GM21528 (cell line): ENCODE results near the gene TSTD2.

Source experiments
- ATAC-seq: cut with Tn5 transposase; IDR thresholded peaks from one replicate; pipeline ENCODE4 v1.9.1; 2021; ENCODE audit warnings: mild to moderate bottlenecking, moderate library complexity; ENCODE audit not compliant: unreplicated experiment, low FRiP score

TSTD2 gene

GRCh38 chr9:97632985-97633858, at the start of gene TSTD2, which contains the start of gene NCBP1:
TSTD2 (minus strand) TSS chr9:97633368; CDS start chr9:97627562, 5,806 bp downstream.
NCBP1 (plus strand) TSS chr9:97633821; CDS start chr9:97633882, 61 bp downstream.
- peak; percentile 86 for ATAC-seq

GRCh38 chr9:97682242-97682641, 49.1 kb upstream of the TSTD2 start:
- no peak for ATAC-seq

DNA sequence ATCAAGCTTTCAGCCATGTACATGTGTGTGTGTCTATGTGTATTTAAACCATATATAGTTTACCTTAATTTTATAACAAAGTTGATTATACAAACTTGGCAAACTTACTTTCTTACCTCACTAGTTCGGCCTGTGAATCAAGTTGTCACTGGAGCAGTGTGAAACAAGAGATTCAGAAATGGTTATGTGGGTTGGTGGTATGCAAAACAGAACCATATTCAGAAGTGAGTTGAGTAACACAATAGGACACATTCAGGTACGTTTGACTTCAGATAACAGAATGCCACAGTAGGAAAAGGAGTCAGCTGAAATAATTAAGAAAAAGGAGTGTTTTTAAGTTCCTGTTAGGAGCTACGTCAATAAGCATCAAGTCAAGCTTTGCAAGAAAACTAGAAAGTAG, 42.5 kb upstream of the TSTD2 start:
- ATAC-seq = no peak

DNA sequence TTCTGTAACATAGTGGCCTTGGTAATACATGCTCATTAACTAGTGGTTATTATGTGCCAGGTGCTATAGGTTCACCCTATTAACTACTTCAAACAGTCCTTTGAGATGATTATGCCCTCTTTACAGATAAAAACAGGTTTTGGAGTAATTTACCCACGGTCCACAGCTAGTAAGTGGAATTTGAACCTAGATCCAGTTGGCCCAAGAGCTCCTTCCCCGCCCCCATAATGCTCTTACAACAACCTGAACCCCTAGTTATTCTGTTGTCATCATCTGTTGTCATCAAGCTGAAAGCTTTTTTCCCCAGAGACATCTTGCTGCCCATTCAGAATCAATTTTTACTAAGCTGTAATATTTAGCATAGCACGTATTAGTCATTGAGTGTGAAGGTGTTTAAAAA, 40.8 kb upstream of the TSTD2 start:
- no peak for ATAC-seq

GRCh38 chr9:97672403-97672802, 39.2 kb upstream of the TSTD2 start:
- no peak for ATAC-seq

DNA sequence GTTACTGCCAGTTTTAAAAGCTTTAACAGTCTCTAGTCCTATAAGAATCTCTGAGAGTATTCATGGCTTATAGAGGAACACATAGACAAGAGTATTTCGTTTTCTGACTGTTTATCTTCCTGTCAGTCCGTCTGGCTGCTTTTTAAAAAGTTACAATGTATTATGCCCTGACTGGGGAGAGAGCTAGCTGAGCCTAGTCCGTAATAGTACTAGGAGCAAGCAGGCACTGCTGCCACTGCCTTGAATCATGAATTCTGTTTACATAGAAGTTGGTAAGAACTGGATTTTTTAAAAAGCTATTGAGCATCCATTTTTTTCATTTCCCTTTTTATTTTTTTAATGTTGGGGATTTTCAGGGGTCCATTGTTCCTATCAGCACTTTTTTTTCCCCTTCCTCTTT, 37.4 kb upstream of the TSTD2 start:
- ATAC-seq = no peak

DNA sequence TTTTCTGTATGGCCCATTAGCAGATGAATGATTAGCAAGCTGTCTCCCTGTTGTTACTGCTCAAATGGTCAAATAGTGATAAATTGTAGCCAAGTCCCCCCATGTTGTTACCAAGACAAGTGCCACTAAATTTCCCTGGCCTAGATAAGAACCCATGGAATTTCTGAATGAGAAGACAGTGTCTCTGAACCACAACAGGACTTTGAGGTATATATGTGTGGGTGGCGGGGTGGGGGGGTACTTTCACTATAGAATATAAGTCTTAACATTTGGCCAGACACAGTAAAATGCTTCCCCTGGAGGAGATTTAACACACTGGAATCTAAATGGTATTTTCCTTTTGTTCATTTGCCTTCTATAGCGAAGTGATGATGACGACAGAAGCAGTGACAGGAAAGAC, 35.3 kb upstream of the TSTD2 start:
- ATAC-seq = no peak

DNA sequence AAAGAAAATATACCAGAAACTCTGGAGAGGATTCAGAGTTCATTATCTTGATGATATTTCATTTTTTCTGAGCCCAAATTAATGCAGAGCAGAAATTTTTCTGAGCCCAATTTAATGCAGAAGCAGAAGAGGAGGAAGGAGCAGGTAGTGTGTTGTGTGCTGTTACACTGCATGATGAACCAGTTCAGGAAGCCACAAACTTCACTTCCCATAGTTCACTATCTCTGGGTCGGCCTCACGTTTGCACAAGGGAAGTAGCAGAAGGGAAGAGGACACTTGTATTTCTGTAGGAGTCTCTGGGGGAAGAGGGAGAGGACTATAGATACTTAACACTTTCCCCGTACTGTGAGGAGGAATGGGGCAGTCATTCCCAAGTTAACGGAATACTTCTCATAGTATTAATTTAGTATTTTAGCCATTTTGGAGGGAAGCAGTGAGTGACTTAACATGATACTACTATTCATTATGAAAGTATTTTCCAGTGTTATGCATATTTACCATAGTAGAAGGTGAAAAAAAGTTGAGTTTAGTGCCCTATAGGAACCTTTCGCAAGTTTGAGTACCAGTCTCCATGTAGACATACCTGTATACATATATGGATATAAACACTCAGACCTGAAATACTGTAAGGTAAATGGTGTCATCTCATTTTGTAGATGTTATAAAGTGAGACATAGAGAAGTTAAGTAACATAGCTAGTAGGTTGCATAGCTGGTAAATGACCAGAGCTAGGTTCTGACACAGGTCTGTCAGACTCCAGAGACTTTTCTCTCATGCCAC, 33.9 kb upstream of the TSTD2 start:
- no peak for ATAC-seq

- ATAC-seq = no peak
Measured at GRCh38 chr9:97665742-97666141, 32.6 kb upstream of the TSTD2 start.

GRCh38 chr9:97660847-97661246, 27.7 kb upstream of the TSTD2 start:
- ATAC-seq = no peak

- no peak for ATAC-seq
Measured at GRCh38 chr9:97660340-97660739, 27.2 kb upstream of the TSTD2 start.

GRCh38 chr9:97659771-97660170, 26.6 kb upstream of the TSTD2 start:
- no peak for ATAC-seq

- no peak for ATAC-seq
Measured at GRCh38 chr9:97658707-97659106, 25.5 kb upstream of the TSTD2 start.

DNA sequence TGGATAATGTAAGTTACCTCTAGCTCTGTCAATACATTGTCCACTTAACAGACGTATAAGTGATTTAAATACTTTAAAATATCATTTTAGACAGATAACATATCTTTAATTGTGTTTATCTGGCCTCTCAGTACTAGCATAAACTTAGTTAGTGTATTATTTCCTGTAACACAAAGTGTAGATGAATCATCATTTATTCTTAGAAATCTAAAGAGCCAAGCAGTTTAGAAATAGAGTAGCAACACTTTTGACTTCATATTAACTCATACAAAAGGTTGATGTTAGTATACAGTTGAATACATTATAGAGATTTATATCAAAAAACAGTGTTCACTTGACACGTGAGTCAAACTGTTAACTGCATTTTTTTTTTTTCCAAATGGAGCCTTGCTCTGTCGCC, 18.5 kb upstream of the TSTD2 start:
- no peak for ATAC-seq

DNA sequence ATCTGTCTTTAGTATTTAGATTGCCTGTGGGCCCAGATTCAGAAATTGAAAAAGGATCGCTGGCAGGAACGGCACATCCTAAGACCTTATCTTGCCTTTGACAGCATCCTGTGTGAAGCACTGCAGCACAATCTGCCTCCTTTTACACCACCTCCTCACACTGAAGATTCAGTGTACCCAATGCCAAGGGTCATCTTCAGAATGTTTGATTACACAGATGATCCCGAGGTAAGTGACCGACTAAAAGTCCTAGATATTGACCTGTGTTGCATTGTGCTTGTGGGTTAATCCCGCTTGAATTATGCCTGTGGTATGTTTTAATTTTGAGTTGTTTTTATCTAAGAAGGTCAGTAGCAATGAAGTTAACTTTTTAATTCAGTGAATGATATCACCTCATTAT, 14.8 kb upstream of the TSTD2 start:
- ATAC-seq = no peak

- ATAC-seq = no peak
Measured at GRCh38 chr9:97645720-97646119, 12.6 kb upstream of the TSTD2 start.

DNA sequence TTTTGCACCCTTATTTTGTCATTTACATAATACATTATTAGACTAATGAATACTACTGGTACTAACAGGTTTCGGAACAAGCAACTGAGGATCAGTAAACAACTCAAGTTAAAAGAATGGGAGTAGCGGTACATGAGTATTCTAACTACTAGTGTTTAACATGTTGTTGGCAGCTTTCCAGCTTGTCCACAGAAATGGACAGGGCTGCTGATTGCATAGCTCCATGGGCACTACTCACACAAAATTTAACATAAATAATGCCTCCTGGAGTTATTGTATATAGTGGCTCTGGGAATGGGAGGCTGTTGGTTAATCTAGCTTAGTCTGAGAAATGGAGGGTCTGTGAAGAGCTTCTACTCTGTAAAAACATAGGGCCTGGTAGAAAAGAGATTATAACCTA, 7.2 kb upstream of the TSTD2 start:
- ATAC-seq = no peak

DNA sequence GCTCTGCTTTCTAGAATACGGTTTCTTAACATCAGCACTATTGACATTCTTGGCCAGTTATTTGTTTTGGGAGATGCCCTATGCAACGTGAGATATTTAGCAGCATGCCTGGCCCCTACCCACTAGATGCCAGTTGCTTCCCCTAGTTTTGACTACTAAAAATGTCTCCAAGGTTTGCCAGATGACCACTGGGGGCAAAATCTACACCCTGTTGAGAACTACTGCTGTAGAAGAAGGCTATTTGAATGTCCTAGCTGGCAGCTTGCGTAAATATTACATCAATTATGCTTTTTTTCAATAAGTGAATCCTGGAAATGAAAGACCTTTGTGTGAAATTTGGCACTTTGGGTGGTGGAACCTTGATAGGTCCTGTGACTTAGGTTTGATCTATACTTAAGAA, 5.5 kb upstream of the TSTD2 start:
- no peak for ATAC-seq

- ATAC-seq = no peak
Measured at GRCh38 chr9:97636903-97637302, 3.7 kb upstream of the TSTD2 start.

DNA sequence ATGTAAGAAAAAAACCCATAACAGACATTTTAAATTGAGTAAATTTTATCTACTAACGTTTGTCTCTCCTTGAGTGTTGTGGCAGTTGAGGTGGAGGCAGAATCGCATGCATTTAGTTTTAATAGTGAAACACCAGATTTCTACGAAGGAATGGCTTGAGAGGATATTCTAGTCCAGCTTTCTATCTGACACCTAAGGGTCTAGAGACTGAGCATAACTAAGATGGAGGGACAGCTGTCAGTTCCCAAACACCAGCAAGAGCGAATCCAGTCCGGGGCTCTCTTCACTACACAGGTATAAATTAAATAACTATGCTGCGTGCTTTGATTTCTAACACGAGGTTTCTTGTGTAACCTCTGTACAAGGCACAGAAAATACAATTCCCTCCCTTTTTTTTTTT, 1.9 kb upstream of the TSTD2 start:
- no peak for ATAC-seq

DNA sequence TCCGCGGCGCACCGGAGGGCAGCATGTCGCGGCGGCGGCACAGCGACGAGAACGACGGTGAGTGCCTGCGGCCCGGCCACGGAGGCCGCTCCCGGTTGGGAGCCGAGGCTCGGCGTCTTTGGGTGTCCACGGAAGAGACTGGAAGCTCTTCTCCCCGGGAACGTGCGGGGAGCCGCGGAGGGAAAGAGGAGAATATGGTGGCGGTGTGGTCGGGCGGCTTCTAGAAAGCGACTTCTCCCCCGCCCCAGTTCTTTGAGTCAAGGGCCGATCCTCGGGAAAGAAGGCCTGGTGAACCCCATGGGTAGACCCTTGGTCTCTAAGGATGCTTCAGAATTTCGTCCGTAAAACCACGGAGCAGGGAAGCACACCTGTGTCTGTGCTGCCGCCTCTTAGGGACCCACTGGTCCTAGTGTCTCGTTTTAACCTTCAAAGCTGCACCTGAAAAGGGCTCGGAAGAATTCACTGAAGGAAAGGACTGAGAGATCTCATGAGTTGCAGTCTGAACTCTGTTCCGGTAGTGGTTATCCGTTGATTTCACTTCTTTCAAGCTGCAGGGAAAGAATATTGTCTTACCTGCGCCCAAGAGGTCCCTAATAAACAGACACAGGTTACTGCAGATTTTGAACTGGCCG, 807 bp upstream of the TSTD2 start:
- ATAC-seq = peak; percentile 1
